Lung (tissue), 12 donors: ENCODE measurements around the gene RABGEF1. TPM values are rescaled to one million over a fixed set of nuclear protein-coding genes. Genes with fewer than 3 reads are reported as not detected.
"Not testable (repeated sequence)": the region's sequence is repeated elsewhere in the genome, so short reads cannot be mapped to it uniquely, and the experiment has no call there.

ENCODE experiments used
- ATAC-seq: fragments of 200-7000 bp; cut with Tn5 transposase; one replicate; pipeline ENCODE4 v1.9.1; 2020; ENCODE audit warnings: moderate number of reproducible peaks; ENCODE audit not compliant: insufficient read depth, low FRiP score
- DNase-seq, 3 donors: peaks; one replicate each; pipeline ENCODE4 v3.0.0-alpha.2; 2013 to 2017
- H3K27ac ChIP-seq, 2 donors: one replicate each; pipeline ENCODE4 v1.5.1; 2013; ENCODE audit warnings: mild to moderate bottlenecking in 2 of 2, moderate library complexity in 2 of 2, control low read depth in 1 of 2, inconsistent platforms in 1 of 2, low read depth in 1 of 2, low read length in 1 of 2
- H3K27me3 ChIP-seq, 3 donors: one replicate each; pipeline ENCODE4 v1.5.1; 2013; ENCODE audit warnings: low read length in 2 of 3; ENCODE audit not compliant: control insufficient read depth in 3 of 3, insufficient read depth in 3 of 3
- H3K36me3 ChIP-seq, 4 donors: one replicate each; pipeline ENCODE4 v1.5.1; 2013; ENCODE audit warnings: low read length in 4 of 4, mild to moderate bottlenecking in 1 of 4, moderate library complexity in 1 of 4; ENCODE audit not compliant: control insufficient read depth in 4 of 4, insufficient read depth in 4 of 4
- H3K4me1 ChIP-seq, 5 donors: one replicate each; pipeline ENCODE4 v1.5.1; 2013; ENCODE audit warnings: low read length in 5 of 5, mild to moderate bottlenecking in 2 of 5, moderate library complexity in 1 of 5; ENCODE audit not compliant: control insufficient read depth in 5 of 5, insufficient read depth in 5 of 5
- H3K4me3 ChIP-seq: one replicate; pipeline ENCODE4 v1.5.1; 2013; ENCODE audit warnings: mild to moderate bottlenecking, control low read depth, moderate library complexity
- H3K9ac ChIP-seq, 2 donors: one replicate each; pipeline ENCODE4 v1.5.1; 2013; ENCODE audit warnings: low read length in 2 of 2, control low read depth in 1 of 2; ENCODE audit not compliant: insufficient read depth in 1 of 2
- H3K9me3 ChIP-seq, 4 donors: one replicate each; pipeline ENCODE4 v1.5.1; 2013; ENCODE audit warnings: low read length in 3 of 4, mild to moderate bottlenecking in 1 of 4, moderate library complexity in 1 of 4; ENCODE audit not compliant: control insufficient read depth in 4 of 4, insufficient read depth in 3 of 4
- CTCF ChIP-seq: IDR thresholded peaks from 2 replicates; pipeline ENCODE4 v1.5.1; 2012; ENCODE audit warnings: mild to moderate bottlenecking; ENCODE audit errors: control extremely low read depth, extremely low read depth
- WGBS, 2 donors: extraction: QIAGEN DNeasy Blood & Tissue Kit; methylation state at CpG; one replicate each; pipeline ENCODE4 v1.1.7; 2013; 5-methylcytosine and 5-hydroxymethylcytosine counted together
- polyA plus RNA-seq, 2 donors: library from polyadenylated mRNA; stranded (reverse); fragments of 200-250 nt; gene quantifications; one replicate each; pipeline ENCODE4 v1.2.1, GENCODE V29; 2013
- total RNA-seq, 2 donors: library from RNA; depleted of rRNA in 1 of 2; stranded (reverse); fragments of >200 nt in 1 of 2; gene quantifications; one replicate each; pipeline ENCODE4 v1.2.1, GENCODE V29; 2014 to 2021
- donor health status: control.
- donor health status: control.
- donor health status: Bipolar disorder and iron deficiency.
- donor health status: healthy.
- donor health status: DM: yes; HTN: yes; CAD: no.

Gene RABGEF1
- total and polyA plus RNA-seq, 4 donors = 9.3 to 27.3 (median 18.9) TPM

- WGBS, 2 donors = 83 to 88% methylated on average over 7 of the region's 7 CpGs
- H3K36me3 ChIP-seq, H3K4me3 ChIP-seq, H3K27me3 ChIP-seq, ATAC-seq, H3K9me3 ChIP-seq, DNase-seq, H3K9ac ChIP-seq, H3K27ac ChIP-seq, H3K4me1 ChIP-seq: not testable (repeated sequence)
Observed at GRCh38 chr7:66817956-66818355, 77.4 kb downstream of the RABGEF1 start.

GRCh38 chr7:66824041-66824440 is 83.5 kb downstream of the RABGEF1 start:
- Histone ChIP-seq H3K9ac (no peak overlapping the region), H3K27me3 (no peaks in the 10 kb centered on the region), H3K36me3 (no peaks in the 10 kb centered on the region), H3K9me3 (peaks cover 0 to 5% (median 2%) of the 10 kb centered on the region in 4 donors), H3K27ac (no peak overlapping the region), H3K4me1 (no peaks in the 10 kb centered on the region), H3K4me3 (no peak overlapping the region)
- no peak for ATAC-seq
- no peak for DNase-seq
- no peak for TF ChIP-seq CTCF
- 86 to 91% methylated on average over 7 of the region's 7 CpGs for WGBS, 2 donors

- not testable (repeated sequence) for ATAC-seq, H3K4me3 ChIP-seq, H3K9ac ChIP-seq, H3K4me1 ChIP-seq, DNase-seq, H3K36me3 ChIP-seq, H3K27ac ChIP-seq, H3K9me3 ChIP-seq, H3K27me3 ChIP-seq
- WGBS, 2 donors = 50 to 77% methylated on average over 2 of the region's 2 CpGs
Observed at GRCh38 chr7:66825538-66825937, 85.0 kb downstream of the RABGEF1 start.

GRCh38 chr7:66826649-66827048 is 86.1 kb downstream of the RABGEF1 start:
- peaks cover 0 to 5% (median 2%) of the 10 kb centered on the region in 4 donors for H3K9me3 ChIP-seq
- H3K9ac ChIP-seq = no peak overlapping the region
- ATAC-seq (no peak), DNase-seq (no peak)
- no peak overlapping the region for H3K27ac ChIP-seq
- H3K36me3 ChIP-seq = no peaks in the 10 kb centered on the region
- H3K27me3 ChIP-seq = no peaks in the 10 kb centered on the region
- WGBS, 2 donors = 95 to 99% methylated on average over 3 of the region's 3 CpGs
- H3K4me3 ChIP-seq = no peak overlapping the region
- H3K4me1 ChIP-seq = no peaks in the 10 kb centered on the region
- TF ChIP-seq CTCF = no peak

DNA sequence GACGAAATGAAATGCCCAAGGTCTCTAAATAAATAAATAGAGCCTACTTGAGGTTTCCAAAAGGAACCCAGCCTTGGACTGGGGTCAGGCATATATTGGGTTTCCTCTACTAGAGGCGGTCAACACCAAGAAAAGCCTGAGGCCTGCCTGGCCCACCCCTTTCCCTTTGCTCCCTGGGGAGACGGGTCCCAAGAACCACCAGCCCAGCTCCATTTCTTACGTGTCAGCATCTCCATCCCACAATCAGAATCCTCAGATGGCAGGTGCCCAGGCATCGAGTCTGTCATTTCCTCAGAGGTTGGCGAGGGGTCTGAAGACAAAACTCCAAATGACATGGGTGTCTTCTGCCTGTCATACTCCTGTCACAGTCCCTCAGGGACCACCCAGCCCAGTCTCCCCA is 90.4 kb downstream of the RABGEF1 start:
- not testable (repeated sequence) for H3K9me3 ChIP-seq, H3K27me3 ChIP-seq, H3K36me3 ChIP-seq, DNase-seq, H3K4me1 ChIP-seq, H3K9ac ChIP-seq, H3K27ac ChIP-seq, H3K4me3 ChIP-seq, ATAC-seq
- WGBS, 2 donors = 85 to 88% methylated on average over 6 of the region's 6 CpGs
